AG09319 (cell line): Measurements from ENCODE around the gene MCC.

Experiments used
- DNase-seq: peaks from one replicate; pipeline ENCODE4 v3.0.0-alpha.2; 2010; ENCODE audit warnings: low read depth; ENCODE audit errors: extremely low read depth
- CTCF ChIP-seq: IDR thresholded peaks from 2 replicates; pipeline ENCODE4 v1.5.1; 2011; ENCODE audit warnings: low read depth, mild to moderate bottlenecking, inconsistent platforms, low read length, moderate library complexity

MCC gene

GRCh38 chr5:113063927-113064326, 424.3 kb downstream of the MCC start:
- TF ChIP-seq CTCF, result no peak
- no peak for DNase-seq

DNA sequence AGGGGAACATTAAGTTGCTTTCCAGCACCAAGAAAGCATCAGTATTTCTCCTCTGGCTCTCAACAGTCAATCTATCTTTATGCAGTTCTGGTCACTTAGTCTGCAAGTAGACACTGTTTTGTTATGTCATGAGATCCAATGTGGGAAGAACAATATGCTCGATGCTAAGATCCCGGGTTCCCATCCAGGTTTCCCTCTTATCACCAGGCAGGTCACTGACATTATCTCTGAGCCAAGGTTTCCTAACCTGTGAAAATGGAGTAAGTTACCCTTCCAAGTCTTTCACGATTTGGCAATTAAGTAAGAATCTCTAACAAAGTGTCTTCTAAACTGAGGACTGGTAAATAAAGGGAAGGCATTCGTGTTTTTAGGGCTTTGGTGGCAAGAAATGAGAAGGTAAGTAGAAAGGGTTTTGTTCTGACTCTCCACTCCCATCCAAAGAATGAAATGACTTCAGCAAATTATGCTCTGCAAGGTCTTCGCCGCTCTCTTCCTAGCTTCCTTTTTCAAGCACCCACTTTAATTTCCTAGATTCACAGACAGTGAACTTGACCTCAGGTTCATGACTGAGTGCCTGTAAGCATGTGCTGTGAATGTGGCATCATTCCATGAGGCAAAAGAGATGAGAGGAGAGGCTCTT, 425.3 kb downstream of the MCC start:
- TF ChIP-seq CTCF, result no peak
- DNase-seq, result no peak

- peak; percentile 35 for DNase-seq
- no peak for TF ChIP-seq CTCF
Measured at GRCh38 chr5:113061846-113062780, 426.1 kb downstream of the MCC start.

- DNase-seq, result no peak
- no peak for TF ChIP-seq CTCF
Measured at GRCh38 chr5:113060408-113061025, 427.7 kb downstream of the MCC start.

DNA sequence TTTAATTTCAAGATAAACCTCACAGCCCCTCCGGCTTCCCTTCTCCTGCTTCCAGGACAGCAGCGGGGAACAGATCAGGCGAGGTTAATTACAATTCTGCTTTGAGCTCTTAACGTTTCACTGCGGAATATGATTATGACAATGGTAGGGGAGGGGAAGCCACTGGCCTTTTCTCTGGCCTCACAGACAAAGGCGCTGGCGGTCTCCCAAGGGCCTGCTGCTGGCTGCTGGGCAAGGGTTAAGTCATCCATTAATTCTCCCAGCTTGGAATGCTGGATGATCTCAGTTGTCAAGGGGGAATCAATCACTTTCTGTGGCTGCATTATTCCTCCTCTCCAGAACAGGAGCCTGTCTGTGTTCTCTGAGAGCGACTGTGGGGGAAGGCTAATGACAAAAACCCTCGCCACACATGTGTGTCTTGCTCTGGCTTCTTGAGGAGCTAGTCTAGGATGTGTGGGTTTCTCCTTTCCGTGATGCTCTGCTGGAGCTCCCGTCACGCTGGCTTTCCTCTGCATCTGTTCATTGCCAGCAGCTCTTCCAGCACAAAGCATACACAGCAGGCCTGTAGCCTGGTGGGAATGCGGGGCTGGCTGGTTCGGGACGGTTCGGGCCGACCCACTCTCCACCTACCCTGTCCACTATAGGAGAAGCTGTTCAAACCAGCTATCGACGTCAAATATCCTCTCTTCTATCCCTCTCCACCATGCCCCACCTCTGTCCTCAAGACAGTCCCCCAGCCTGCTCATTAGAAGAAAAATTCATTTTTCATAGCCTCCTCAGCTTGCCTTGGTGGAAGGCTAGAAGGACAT, 428.8 kb downstream of the MCC start:
- no peak for TF ChIP-seq CTCF
- no peak for DNase-seq

- DNase-seq, result no peak
- TF ChIP-seq CTCF, result no peak
Measured at GRCh38 chr5:113058706-113059226, 429.5 kb downstream of the MCC start.
